ENCODE data around the gene KCNN3. TPM values are rescaled to one million over a fixed set of nuclear protein-coding genes. Genes with fewer than 3 reads are reported as not detected.

KCNN3 gene
- total and polyA plus RNA-seq, 2 of the 8 experiments (the other 6 are each of a cell fraction or from before 2014, with no cell fraction given): 2.8 to 3.7 TPM

DNA sequence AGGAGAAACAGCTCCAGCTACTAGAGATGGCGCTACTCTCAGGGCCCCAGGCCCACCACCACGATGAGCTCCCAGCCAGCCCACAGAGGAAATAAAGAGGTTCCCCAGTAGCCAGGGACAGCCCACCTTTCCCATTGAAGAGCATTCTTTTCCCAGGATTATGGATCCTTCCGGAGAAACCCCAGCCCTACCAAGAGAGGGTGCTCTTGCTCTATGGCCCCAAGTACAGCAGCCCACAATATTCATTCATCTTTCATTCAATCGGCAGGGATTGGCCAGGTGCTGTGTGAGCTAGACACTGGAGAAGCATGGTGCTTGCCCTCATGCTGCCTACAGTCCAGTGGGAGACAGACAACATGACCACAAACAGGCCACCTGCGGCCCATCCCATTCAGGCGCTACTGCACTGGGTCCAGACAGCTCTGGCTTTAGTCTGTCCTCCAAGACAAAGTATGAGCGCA, 36.6 kb upstream of the KCNN3 start (continued):
- TF ChIP-seq RAD21 (IDR thresholded peaks at IDR 0.05 in 1 of 2, conservative IDR thresholded peaks at IDR 0.05 in 1 of 2; ENCODE audit: low read depth in 2 of 2, low read length in 2 of 2) (peak; percentile 68 to 74), CREB1 (IDR thresholded peaks at IDR 0.05) (no peak), POU5F1 (IDR thresholded peaks at IDR 0.05; ENCODE audit: low read depth, low read length) (no peak), TBP (IDR thresholded peaks at IDR 0.05; ENCODE audit: low read depth, low read length) (no peak)
- TF ChIP-seq, protein P1, sequence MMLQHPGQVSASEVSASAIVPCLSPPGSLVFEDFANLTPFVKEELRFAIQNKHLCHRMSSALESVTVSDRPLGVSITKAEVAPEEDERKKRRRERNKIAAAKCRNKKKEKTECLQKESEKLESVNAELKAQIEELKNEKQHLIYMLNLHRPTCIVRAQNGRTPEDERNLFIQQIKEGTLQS (IDR thresholded peaks at IDR 0.05; ENCODE audit: insufficient read depth, low read depth, low read length): no peak
